SK-N-SH (cell line): Measurements from ENCODE around the gene PCNX2. TPM values are rescaled to one million over a fixed set of nuclear protein-coding genes. Genes with fewer than 3 reads are reported as not detected.

Source experiments
- CTCF ChIA-PET: fragments of 300-600, 350-600 bp; formaldehyde crosslinking; extraction: SDS; loops from one replicate; lab custom pipeline; 2021; lab: Yijun Ruan, JAX
- POLR2A ChIA-PET: fragments of 350-600 bp; sonication (Branson Sonifier 250); formaldehyde crosslinking; extraction: SDS; loops from one replicate; lab custom pipeline; 2020; ENCODE audit warnings: antibody characterized with exemption, inconsistent platforms; lab: Yijun Ruan, JAX
- DNase-seq: peaks from one replicate; pipeline ENCODE4 v3.0.0; 2012
- H2AFZ ChIP-seq: fragments of 200-600 bp; sonication (generic); 2 replicates; pipeline ENCODE4 v1.8.1; 2016; ENCODE audit warnings: antibody characterized with exemption, mild to moderate bottlenecking, low read depth
- H3F3A ChIP-seq: fragments of 200-600 bp; sonication (generic); replicated peaks from 2 replicates; pipeline ENCODE3; 2016; ENCODE audit warnings: antibody characterized with exemption, mild to moderate bottlenecking; ENCODE audit not compliant: insufficient read depth
- H3K27ac ChIP-seq, 2 experiments: fragments of 200-500 bp in 1 of 2; fragments of 200-600 bp in 1 of 2; sonication (Bioruptor generic) in 1 of 2; sonication (generic), shearing (Covaris generic) in 1 of 2; 2 replicates each; pipeline versions ENCODE4 v1.5.1 to v1.6.1; 2014 to 2016; ENCODE audit warnings: low read depth in 2 of 2, inconsistent platforms in 1 of 2, low read length in 1 of 2, mild to moderate bottlenecking in 1 of 2, mixed read lengths in 1 of 2
- H3K27me3 ChIP-seq: fragments of 200-600 bp; sonication (generic), shearing (Covaris generic); 2 replicates; pipeline ENCODE4 v1.6.1; 2016; ENCODE audit warnings: mixed run types; ENCODE audit not compliant: insufficient read depth
- H3K36me3 ChIP-seq, 2 experiments: fragments of 200-500 bp in 1 of 2; fragments of 200-600 bp in 1 of 2; sonication (Bioruptor generic) in 1 of 2; sonication (generic) in 1 of 2; replicated peaks in 1 of 2; 2 replicates each; pipeline versions ENCODE3 to v1.5.1; 2014 to 2016; ENCODE audit warnings: low read length in 1 of 2, mild to moderate bottlenecking in 1 of 2; ENCODE audit not compliant: insufficient read depth in 2 of 2, control insufficient read depth in 1 of 2
- H3K4me1 ChIP-seq, 2 experiments: fragments of 200-500 bp in 1 of 2; fragments of 200-600 bp in 1 of 2; sonication (Bioruptor generic) in 1 of 2; sonication (generic), shearing (Covaris generic) in 1 of 2; 2 replicates each; pipeline versions ENCODE4 v1.5.1 to v1.6.1; 2014 to 2016; ENCODE audit warnings: low read depth in 1 of 2, low read length in 1 of 2, mixed run types in 1 of 2; ENCODE audit not compliant: insufficient read depth in 2 of 2, control insufficient read depth in 1 of 2
- H3K4me2 ChIP-seq: fragments of 200-600 bp; sonication (generic), shearing (Covaris generic); 2 replicates; pipeline ENCODE4 v1.6.1; 2017; ENCODE audit warnings: mixed run types
- H3K4me3 ChIP-seq, 2 experiments: fragments of 200-500 bp in 1 of 2; fragments of 200-600 bp in 1 of 2; sonication (Bioruptor generic) in 1 of 2; sonication (generic), shearing (Covaris generic) in 1 of 2; 2 replicates each; pipeline versions ENCODE4 v1.5.1 to v1.8.1; 2014 to 2016; ENCODE audit warnings: low read depth in 2 of 2, inconsistent platforms in 1 of 2, low read length in 1 of 2, mild to moderate bottlenecking in 1 of 2, mixed read lengths in 1 of 2, moderate library complexity in 1 of 2
- H3K79me2 ChIP-seq: fragments of 200-600 bp; sonication (generic); 2 replicates; pipeline ENCODE4 v1.8.1; 2017; ENCODE audit warnings: mild to moderate bottlenecking; ENCODE audit not compliant: insufficient read depth
- H3K9ac ChIP-seq: fragments of 200-600 bp; sonication (generic); 2 replicates; pipeline ENCODE4 v1.6.1; 2017; ENCODE audit warnings: mixed run types
- H3K9me2 ChIP-seq: fragments of 200-600 bp; sonication (generic); 2 replicates; pipeline ENCODE4 v1.6.1; 2017; ENCODE audit warnings: mixed run types
- H3K9me3 ChIP-seq: fragments of 200-600 bp; sonication (generic); 2 replicates; pipeline ENCODE4 v1.6.1; 2017; ENCODE audit warnings: mixed run types, mild to moderate bottlenecking, moderate library complexity
- H4K20me1 ChIP-seq: fragments of 200-600 bp; sonication (generic); 2 replicates; pipeline ENCODE4 v1.6.1; 2017; ENCODE audit warnings: mild to moderate bottlenecking, mixed run types; ENCODE audit not compliant: insufficient read depth
- CHD2 ChIP-seq: fragments of 150-350 bp; IDR thresholded peaks from 2 replicates; pipeline ENCODE4 v1.6.1; 2018; ENCODE audit warnings: low read length; ENCODE audit not compliant: partially characterized antibody
- ELF1 ChIP-seq: IDR thresholded peaks from 2 replicates; pipeline ENCODE4 v1.4.0; 2012
- EP300 ChIP-seq, 2 experiments: IDR thresholded peaks; 2 replicates each; pipeline versions ENCODE4 v1.4.0 to v1.6.1; 2012; ENCODE audit warnings: borderline replicate concordance in 1 of 2, low read depth in 1 of 2, low read length in 1 of 2
- EZH2phosphoT487 ChIP-seq: fragments of 200-600 bp; sonication (generic); IDR thresholded peaks from 2 replicates; pipeline ENCODE4 v1.6.1; 2017; ENCODE audit warnings: low read depth, mixed run types, mild to moderate bottlenecking, antibody characterized with exemption, moderate library complexity, borderline replicate concordance
- FOXM1 ChIP-seq: IDR thresholded peaks from 2 replicates; pipeline ENCODE4 v1.4.0; 2012; ENCODE audit warnings: low read depth, mild to moderate bottlenecking
- MEF2A ChIP-seq: IDR thresholded peaks from 2 replicates; pipeline ENCODE4 v1.4.0; 2012; ENCODE audit warnings: low read depth, borderline replicate concordance
- NRF1 ChIP-seq: IDR thresholded peaks from 2 replicates; pipeline ENCODE4 v1.6.1; 2012; ENCODE audit warnings: low read depth, mild to moderate bottlenecking, low read length
- POLR2AphosphoS5 ChIP-seq: IDR thresholded peaks from 2 replicates; pipeline ENCODE4 v1.6.1; 2012; ENCODE audit warnings: low read depth, low read length
- RAD21 ChIP-seq: IDR thresholded peaks from 2 replicates; pipeline ENCODE4 v1.6.1; 2012; ENCODE audit warnings: mild to moderate bottlenecking, low read length
- RXRA ChIP-seq: IDR thresholded peaks from 2 replicates; pipeline ENCODE4 v1.4.0; 2012; ENCODE audit warnings: low read depth, mild to moderate bottlenecking, borderline replicate concordance
- SIN3A ChIP-seq: IDR thresholded peaks from 2 replicates; pipeline ENCODE4 v1.6.1; 2012; ENCODE audit warnings: low read depth, mild to moderate bottlenecking, low read length, moderate library complexity, borderline replicate concordance
- SMC3 ChIP-seq: IDR thresholded peaks from 2 replicates; pipeline ENCODE4 v1.6.1; 2012; ENCODE audit warnings: low read depth, low read length, improper control_type of control experiment
- TAF1 ChIP-seq: IDR thresholded peaks from 2 replicates; pipeline ENCODE4 v1.6.1; 2012; ENCODE audit warnings: low read depth, mild to moderate bottlenecking, low read length, moderate library complexity, borderline replicate concordance
- TCF12 ChIP-seq: IDR thresholded peaks from 2 replicates; pipeline ENCODE4 v1.4.0; 2012
- WGBS: methylation state at CpG from one replicate; pipeline ENCODE4 v1.1.6; 2017; ENCODE audit warnings: low lambda C conversion rate; 5-methylcytosine and 5-hydroxymethylcytosine counted together
- polyA plus RNA-seq, 3 experiments: library from polyadenylated mRNA; depleted of rRNA; stranded (reverse); fragments of >200 nt; gene quantifications; 2 replicates each; pipeline ENCODE4 v1.2.3, GENCODE V29; 2012
- TF ChIP-seq, protein P1 (sequence below): IDR thresholded peaks from 2 replicates; pipeline ENCODE4 v1.4.0; 2012; ENCODE audit warnings: low read depth, borderline replicate concordance
- TF ChIP-seq, protein P2 (sequence below): IDR thresholded peaks from 2 replicates; pipeline ENCODE4 v1.4.0; 2012; ENCODE audit warnings: low read depth, borderline replicate concordance
- TF ChIP-seq, protein P3 (sequence below): fragments of 200-600 bp; sonication (generic); IDR thresholded peaks from 2 replicates; pipeline ENCODE4 v1.6.1; 2017; ENCODE audit warnings: antibody characterized with exemption, mild to moderate bottlenecking, moderate library complexity
- TF ChIP-seq, protein P4 (sequence below): IDR thresholded peaks from 2 replicates; pipeline ENCODE4 v1.4.0; 2012; ENCODE audit warnings: low read depth

The PCNX2 gene
- polyA plus RNA-seq, 1 of the 3 experiments (the other 2 are of a cell fraction), result 10.6 TPM

DNA sequence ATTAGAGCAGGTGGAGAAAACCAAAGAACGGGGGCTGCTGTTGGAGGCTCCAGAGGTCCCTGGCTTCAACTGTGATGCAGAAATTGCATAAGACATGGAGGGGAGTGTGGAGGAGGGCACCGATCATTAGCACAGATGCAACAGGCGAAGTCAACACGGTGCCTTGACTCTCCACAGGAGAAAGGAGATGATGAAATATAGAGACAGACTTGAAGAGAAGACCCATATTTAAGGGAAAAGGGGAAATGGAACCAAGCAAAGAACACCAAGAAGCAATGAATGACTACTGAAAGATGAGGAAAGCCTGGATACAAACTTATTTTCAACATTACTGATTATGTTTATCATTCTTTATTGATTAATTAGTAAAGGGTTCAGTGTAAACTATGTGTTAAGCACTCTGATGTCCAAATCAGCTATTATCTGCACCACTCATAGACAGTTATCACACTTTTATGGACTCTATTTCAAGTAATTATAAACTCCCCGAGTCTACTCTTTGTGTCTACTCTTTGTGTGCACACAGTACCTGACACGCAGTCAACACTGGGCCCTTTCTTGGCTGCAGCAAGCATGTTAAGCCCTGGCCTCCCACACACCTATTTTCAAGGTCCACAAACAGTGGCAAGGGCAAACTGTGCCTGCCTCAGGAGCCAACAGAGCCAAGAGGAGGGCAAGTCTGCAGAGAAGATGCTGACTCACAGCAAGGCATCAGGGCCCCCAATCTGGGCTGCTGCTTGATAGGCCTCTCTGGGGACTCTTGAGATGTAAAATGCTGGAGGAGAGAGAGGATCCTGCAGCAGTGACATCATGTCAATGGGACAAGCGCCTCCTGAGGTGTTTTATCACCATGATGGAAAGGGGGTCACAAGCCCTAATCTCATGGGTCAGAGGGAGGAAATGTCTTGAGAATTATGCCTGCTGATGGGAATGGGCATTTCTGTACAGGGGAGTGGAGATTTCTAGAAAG, 17.6 kb downstream of the PCNX2 start:
- TF ChIP-seq NRF1 (no peak), FOXM1 (no peak), EZH2phosphoT487 (no peak), POLR2AphosphoS5 (no peak), RXRA (no peak), RAD21 (no peak), ELF1 (no peak)
- H3K27ac ChIP-seq, result no peak overlapping the region
- no peaks in the 10 kb centered on the region for H3K9me3 ChIP-seq
- 89% methylated on average over 7 of the region's 7 CpGs for WGBS
- H3K9me2 ChIP-seq, result no peaks in the 10 kb centered on the region
- no peak overlapping the region for H3K4me2 ChIP-seq
- POLR2A ChIA-PET, result no interaction called here
- peaks cover 4% of the 10 kb centered on the region; the same call in 1 of the 2 replicates for H3K79me2 ChIP-seq
- H3K27me3 ChIP-seq, result no peaks in the 10 kb centered on the region
- no peaks in the 10 kb centered on the region for H3F3A ChIP-seq
- peaks cover 5% of the 10 kb centered on the region; the same call in 1 of the 2 replicates for H4K20me1 ChIP-seq
- CTCF ChIA-PET, result no interaction called here
- H3K4me1 ChIP-seq, result no peaks in the 10 kb centered on the region
- no peak overlapping the region for H3K4me3 ChIP-seq
- DNase-seq, result no peak
- no peak overlapping the region for H2AFZ ChIP-seq
- H3K9ac ChIP-seq, result no peak overlapping the region
- no peaks in the 10 kb centered on the region for H3K36me3 ChIP-seq

DNA sequence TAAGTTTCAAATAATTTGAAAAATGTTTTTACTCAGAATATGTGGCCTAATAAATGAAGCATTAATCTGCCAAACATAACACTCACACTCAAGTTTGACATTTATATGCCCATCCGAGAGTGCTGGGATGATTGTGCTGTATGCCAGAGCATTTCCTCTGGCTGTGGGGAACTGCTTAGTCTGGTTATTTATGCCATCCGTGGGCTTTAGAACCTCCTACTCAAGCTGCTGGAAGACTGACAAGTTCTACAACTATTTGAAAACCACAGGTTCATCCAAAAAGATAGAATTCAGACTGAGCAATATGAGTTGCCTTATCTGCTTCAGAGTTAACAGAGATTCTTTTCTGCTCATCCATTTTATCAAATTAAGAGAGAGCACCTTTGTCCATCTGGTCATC, 25.9 kb downstream of the PCNX2 start:
- Histone ChIP-seq H3K9me3 (no peaks in the 10 kb centered on the region), H3K27ac (no peak overlapping the region), H3K79me2 (no peaks in the 10 kb centered on the region), H2AFZ (no peak overlapping the region), H4K20me1 (peaks cover 3% of the 10 kb centered on the region; the same call in 1 of the 2 replicates), H3K27me3 (no peaks in the 10 kb centered on the region), H3K36me3 (no peaks in the 10 kb centered on the region), H3K9ac (no peak overlapping the region), H3K4me3 (no peak overlapping the region), H3K4me2 (no peak overlapping the region), H3K4me1 (no peaks in the 10 kb centered on the region), H3F3A (no peaks in the 10 kb centered on the region), H3K9me2 (no peaks in the 10 kb centered on the region)
- DNase-seq, result no peak
- no peak for TF ChIP-seq TCF12
- TF ChIP-seq, protein P1, sequence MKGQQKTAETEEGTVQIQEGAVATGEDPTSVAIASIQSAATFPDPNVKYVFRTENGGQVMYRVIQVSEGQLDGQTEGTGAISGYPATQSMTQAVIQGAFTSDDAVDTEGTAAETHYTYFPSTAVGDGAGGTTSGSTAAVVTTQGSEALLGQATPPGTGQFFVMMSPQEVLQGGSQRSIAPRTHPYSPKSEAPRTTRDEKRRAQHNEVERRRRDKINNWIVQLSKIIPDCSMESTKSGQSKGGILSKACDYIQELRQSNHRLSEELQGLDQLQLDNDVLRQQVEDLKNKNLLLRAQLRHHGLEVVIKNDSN, result no peak
- TF ChIP-seq TAF1, result no peak
- no peak for TF ChIP-seq EP300 (IDR thresholded peaks at IDR 0.05; ENCODE audit: borderline replicate concordance in 1 of 2, low read depth in 1 of 2, low read length in 1 of 2)
- TF ChIP-seq RAD21, result no peak
- no peak for TF ChIP-seq SIN3A
- no peak for TF ChIP-seq SMC3
- TF ChIP-seq, protein P2, sequence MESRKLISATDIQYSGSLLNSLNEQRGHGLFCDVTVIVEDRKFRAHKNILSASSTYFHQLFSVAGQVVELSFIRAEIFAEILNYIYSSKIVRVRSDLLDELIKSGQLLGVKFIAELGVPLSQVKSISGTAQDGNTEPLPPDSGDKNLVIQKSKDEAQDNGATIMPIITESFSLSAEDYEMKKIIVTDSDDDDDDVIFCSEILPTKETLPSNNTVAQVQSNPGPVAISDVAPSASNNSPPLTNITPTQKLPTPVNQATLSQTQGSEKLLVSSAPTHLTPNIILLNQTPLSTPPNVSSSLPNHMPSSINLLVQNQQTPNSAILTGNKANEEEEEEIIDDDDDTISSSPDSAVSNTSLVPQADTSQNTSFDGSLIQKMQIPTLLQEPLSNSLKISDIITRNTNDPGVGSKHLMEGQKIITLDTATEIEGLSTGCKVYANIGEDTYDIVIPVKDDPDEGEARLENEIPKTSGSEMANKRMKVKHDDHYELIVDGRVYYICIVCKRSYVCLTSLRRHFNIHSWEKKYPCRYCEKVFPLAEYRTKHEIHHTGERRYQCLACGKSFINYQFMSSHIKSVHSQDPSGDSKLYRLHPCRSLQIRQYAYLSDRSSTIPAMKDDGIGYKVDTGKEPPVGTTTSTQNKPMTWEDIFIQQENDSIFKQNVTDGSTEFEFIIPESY, result no peak
- TF ChIP-seq POLR2AphosphoS5, result no peak
- TF ChIP-seq, protein P3, sequence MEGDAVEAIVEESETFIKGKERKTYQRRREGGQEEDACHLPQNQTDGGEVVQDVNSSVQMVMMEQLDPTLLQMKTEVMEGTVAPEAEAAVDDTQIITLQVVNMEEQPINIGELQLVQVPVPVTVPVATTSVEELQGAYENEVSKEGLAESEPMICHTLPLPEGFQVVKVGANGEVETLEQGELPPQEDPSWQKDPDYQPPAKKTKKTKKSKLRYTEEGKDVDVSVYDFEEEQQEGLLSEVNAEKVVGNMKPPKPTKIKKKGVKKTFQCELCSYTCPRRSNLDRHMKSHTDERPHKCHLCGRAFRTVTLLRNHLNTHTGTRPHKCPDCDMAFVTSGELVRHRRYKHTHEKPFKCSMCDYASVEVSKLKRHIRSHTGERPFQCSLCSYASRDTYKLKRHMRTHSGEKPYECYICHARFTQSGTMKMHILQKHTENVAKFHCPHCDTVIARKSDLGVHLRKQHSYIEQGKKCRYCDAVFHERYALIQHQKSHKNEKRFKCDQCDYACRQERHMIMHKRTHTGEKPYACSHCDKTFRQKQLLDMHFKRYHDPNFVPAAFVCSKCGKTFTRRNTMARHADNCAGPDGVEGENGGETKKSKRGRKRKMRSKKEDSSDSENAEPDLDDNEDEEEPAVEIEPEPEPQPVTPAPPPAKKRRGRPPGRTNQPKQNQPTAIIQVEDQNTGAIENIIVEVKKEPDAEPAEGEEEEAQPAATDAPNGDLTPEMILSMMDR, result no peak
- no peak for TF ChIP-seq MEF2A
- no peak for TF ChIP-seq CHD2
- no peak for TF ChIP-seq RXRA
- TF ChIP-seq, protein P4, sequence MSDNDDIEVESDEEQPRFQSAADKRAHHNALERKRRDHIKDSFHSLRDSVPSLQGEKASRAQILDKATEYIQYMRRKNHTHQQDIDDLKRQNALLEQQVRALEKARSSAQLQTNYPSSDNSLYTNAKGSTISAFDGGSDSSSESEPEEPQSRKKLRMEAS, result no peak
- 68% methylated on average over 2 of the region's 2 CpGs for WGBS
- ChIA-PET CTCF (no interaction called here), POLR2A (no interaction called here)
